ENCODE data around the gene CACNA1C.

DNA sequence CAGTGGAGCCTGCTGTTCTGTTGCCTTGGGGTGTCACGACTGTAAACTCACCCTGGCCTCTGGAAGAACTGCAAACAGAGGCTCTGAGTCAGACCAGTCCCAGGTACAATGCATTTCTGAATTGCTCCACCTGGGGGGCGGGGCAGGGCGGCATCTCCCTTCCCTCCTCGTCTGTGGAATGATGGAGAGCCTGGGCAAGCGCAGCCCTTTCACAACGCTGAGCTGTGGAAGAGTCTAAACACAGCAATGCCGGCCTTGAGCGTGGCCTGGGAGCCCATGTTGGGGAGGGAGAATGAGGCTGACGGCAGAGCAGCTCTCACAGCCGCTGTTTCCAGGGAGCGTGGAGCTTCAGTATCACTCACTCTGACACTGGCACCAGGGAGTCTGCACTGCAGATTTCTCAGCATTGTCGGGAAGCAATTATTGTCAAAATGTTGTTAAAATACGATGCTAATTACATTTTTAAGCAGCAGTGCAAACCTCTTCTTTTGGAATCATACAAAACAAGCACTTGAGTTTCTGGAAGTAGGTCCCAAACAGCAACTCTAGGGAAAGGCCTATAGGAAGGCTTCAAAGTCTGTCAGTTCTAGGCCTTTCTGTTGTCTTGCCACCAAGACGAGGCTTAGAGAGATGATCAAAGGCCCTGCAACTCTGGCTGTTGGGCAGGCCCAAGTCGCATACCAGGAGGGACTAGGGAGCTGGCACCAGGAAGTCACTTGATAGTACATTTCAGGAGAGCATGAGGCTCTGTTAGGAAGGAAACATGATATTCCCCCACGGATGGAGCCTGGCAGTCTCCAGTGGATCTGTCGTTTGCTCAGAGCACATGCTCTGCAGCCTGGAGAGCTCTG lies 498.0 kb downstream of the CACNA1C start:
- TF ChIP-seq, protein P1, sequence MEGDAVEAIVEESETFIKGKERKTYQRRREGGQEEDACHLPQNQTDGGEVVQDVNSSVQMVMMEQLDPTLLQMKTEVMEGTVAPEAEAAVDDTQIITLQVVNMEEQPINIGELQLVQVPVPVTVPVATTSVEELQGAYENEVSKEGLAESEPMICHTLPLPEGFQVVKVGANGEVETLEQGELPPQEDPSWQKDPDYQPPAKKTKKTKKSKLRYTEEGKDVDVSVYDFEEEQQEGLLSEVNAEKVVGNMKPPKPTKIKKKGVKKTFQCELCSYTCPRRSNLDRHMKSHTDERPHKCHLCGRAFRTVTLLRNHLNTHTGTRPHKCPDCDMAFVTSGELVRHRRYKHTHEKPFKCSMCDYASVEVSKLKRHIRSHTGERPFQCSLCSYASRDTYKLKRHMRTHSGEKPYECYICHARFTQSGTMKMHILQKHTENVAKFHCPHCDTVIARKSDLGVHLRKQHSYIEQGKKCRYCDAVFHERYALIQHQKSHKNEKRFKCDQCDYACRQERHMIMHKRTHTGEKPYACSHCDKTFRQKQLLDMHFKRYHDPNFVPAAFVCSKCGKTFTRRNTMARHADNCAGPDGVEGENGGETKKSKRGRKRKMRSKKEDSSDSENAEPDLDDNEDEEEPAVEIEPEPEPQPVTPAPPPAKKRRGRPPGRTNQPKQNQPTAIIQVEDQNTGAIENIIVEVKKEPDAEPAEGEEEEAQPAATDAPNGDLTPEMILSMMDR (conservative IDR thresholded peaks at IDR 0.05), result no peak
- TF ChIP-seq ZFX (IDR thresholded peaks at IDR 0.05), result no peak

All from C4-2B (cell line).